Fibroblast of pulmonary artery (primary cell): Measurements from ENCODE around the gene EGF.
A peak's percentile ranks its signal among the peaks of the same experiment; 100 is the strongest.
"Not testable (repeated sequence)": the region's sequence is repeated elsewhere in the genome, so short reads cannot be mapped to it uniquely, and the experiment has no call there.

Experiments used
- DNase-seq: peaks from one replicate; pipeline ENCODE4 v3.0.0-alpha.2; 2010; ENCODE audit warnings: low read depth
- H3K4me3 ChIP-seq: replicated peaks from 2 replicates; pipeline ENCODE4 v1.5.1; 2011; ENCODE audit warnings: low read depth, mild to moderate bottlenecking, control low read depth, low read length, moderate library complexity
- CTCF ChIP-seq: IDR thresholded peaks from 2 replicates; pipeline ENCODE4 v1.5.1; 2011; ENCODE audit warnings: mild to moderate bottlenecking, control low read depth, low read length, inconsistent platforms; ENCODE audit errors: missing control alignments

Gene EGF

GRCh38 chr4:109945056-109945455, 32.4 kb downstream of the EGF start:
- TF ChIP-seq CTCF, result no peak
- no peak overlapping the region for H3K4me3 ChIP-seq
- DNase-seq, result no peak

DNA sequence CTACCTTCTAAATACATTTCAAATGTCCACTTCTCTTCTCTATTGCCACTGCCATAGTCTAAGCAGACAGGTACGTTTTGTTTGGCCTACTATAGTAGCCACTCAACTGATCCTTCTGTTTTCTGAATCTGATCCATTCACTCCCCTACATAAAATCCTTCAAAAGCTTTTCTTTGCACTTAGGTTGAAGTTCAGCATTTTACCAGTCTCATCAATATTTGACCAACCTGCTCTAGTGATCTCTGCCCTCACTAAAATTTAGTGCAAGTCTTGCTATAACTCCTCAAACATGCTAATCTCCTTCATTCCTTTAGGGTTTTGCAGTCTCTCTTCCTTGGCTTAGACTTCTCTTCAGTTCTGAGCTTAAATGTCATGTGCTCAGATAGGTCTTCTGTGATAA, 33.4 kb downstream of the EGF start:
- H3K4me3 ChIP-seq, result no peak overlapping the region
- TF ChIP-seq CTCF, result no peak
- DNase-seq, result no peak

GRCh38 chr4:109947457-109947856, 34.8 kb downstream of the EGF start:
- peak; percentile 15 for DNase-seq
- TF ChIP-seq CTCF, result no peak
- H3K4me3 ChIP-seq, result no peak overlapping the region

DNA sequence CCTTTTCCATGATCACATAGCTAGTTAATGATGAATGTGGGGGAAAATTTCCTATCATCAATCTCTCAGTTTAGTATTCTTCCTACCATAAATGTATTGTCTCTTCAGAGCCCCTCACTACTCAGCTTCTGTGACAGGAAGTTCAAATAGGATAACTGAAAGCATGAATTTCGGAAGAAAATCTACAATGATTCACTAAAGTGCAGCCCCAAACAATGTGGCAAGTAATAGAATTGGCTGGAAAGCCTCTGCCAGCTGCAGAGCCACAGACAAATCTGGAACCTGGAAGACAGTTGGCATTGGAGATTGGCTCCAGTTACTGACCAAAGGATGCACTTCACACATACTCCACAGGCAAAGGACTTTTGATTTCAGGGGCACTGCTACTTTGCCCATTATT, 35.2 kb downstream of the EGF start:
- no peak overlapping the region for H3K4me3 ChIP-seq
- no peak for DNase-seq
- no peak for TF ChIP-seq CTCF

GRCh38 chr4:109949099-109949718, 36.5 kb downstream of the EGF start:
- not testable (repeated sequence) for DNase-seq, H3K4me3 ChIP-seq

DNA sequence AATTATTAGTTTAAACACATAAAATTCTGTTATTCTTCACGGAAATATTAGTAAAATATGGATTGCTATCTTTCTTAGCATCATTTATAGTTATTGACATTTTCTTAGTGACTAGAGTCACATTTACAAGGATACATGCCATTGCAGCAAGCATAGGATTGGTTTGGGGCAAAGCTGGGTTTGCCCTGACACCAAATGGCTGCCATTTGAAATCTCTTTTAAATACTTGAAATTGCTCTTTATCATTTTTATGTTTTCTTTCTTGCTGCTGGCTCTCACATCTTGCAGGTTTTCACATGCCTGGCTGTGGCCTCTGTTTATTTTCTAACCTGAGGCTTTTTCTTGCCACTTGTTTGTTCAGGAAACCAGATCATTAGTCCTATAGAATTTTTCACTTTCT, 39.9 kb downstream of the EGF start:
- DNase-seq, result no peak
- no peak overlapping the region for H3K4me3 ChIP-seq
- TF ChIP-seq CTCF, result no peak

- no peak for DNase-seq
- TF ChIP-seq CTCF, result no peak
- no peak overlapping the region for H3K4me3 ChIP-seq
Measured at GRCh38 chr4:109953556-109953955, 40.9 kb downstream of the EGF start.
